IMR-90 (cell line): ENCODE measurements around the gene ASS1. TPM values are rescaled to one million over a fixed set of nuclear protein-coding genes. Genes with fewer than 3 reads are reported as not detected.

Experiments
- ATAC-seq: fragments of 200-7000 bp; cut with Tn5 transposase; 2 replicates; pipeline ENCODE4 v1.9.1; 2020; ENCODE audit warnings: low read depth, mild to moderate bottlenecking, moderate library complexity
- BruUV-seq: library from RNA; stranded (reverse); fragments of 400-500 nt; replicated peaks from 2 replicates; lab custom pipeline; 2021; lab: Mats Ljungman, UMichigan
- CTCF ChIA-PET: fragments of 300-600 bp; formaldehyde crosslinking; extraction: SDS; loops from one replicate; lab custom pipeline; 2021; ENCODE audit warnings: antibody characterized with exemption; lab: Yijun Ruan, JAX
- POLR2A ChIA-PET: fragments of 300-600 bp; sonication (Branson Sonifier 250); formaldehyde crosslinking; loops from one replicate; lab custom pipeline; 2022; ENCODE audit warnings: antibody characterized with exemption; ENCODE audit not compliant: unreplicated experiment; lab: Charles Lee
- DNase-seq: peaks from one replicate; pipeline ENCODE4 v3.0.0; 2013
- H2AFZ ChIP-seq: replicated peaks from 2 replicates; pipeline ENCODE3; 2013; ENCODE audit warnings: low read length, mild to moderate bottlenecking; ENCODE audit not compliant: poor library complexity
- H2AK5ac ChIP-seq: 2 replicates; pipeline ENCODE4 v1.6.1; 2013; ENCODE audit warnings: low read depth, low read length, inconsistent platforms
- H2AK9ac ChIP-seq: replicated peaks from 2 replicates; pipeline ENCODE3; 2013; ENCODE audit warnings: mild to moderate bottlenecking, low read depth, low read length, moderate library complexity; ENCODE audit not compliant: poor library complexity
- H2BK120ac ChIP-seq: 2 replicates; pipeline ENCODE4 v1.6.1; 2013; ENCODE audit warnings: low read depth, low read length, inconsistent platforms
- H2BK15ac ChIP-seq: 3 replicates; pipeline ENCODE4 v1.6.1; 2013; ENCODE audit warnings: low read depth, low read length, inconsistent platforms
- H2BK20ac ChIP-seq: 2 replicates; pipeline ENCODE4 v1.6.1; 2013; ENCODE audit warnings: low read depth, mild to moderate bottlenecking, inconsistent platforms, low read length, moderate library complexity
- H2BK5ac ChIP-seq: 2 replicates; pipeline ENCODE4 v1.6.1; 2013; ENCODE audit warnings: mild to moderate bottlenecking, low read depth, low read length, inconsistent platforms; ENCODE audit not compliant: poor library complexity, severe bottlenecking
- H3K14ac ChIP-seq: replicated peaks from 2 replicates; pipeline ENCODE4 v1.6.1; 2013; ENCODE audit warnings: low read depth, low read length, inconsistent platforms
- H3K18ac ChIP-seq: 2 replicates; pipeline ENCODE4 v1.6.1; 2013; ENCODE audit warnings: low read depth, low read length, control low read depth
- H3K23ac ChIP-seq: 2 replicates; pipeline ENCODE4 v1.6.1; 2013; ENCODE audit warnings: low read depth, low read length, inconsistent platforms
- H3K27ac ChIP-seq: 2 replicates; pipeline ENCODE4 v1.5.1; 2013; ENCODE audit warnings: mild to moderate bottlenecking, control low read depth, low read length; ENCODE audit not compliant: insufficient read depth
- H3K27me3 ChIP-seq: 2 replicates; pipeline ENCODE4 v1.6.1; 2013; ENCODE audit warnings: low read length; ENCODE audit not compliant: control insufficient read depth, insufficient read depth
- H3K36me3 ChIP-seq: 2 replicates; pipeline ENCODE4 v1.6.1; 2013; ENCODE audit warnings: low read length, mixed read lengths; ENCODE audit not compliant: control insufficient read depth, insufficient read depth
- H3K4ac ChIP-seq: 2 replicates; pipeline ENCODE4 v1.6.1; 2013; ENCODE audit warnings: low read depth, low read length, inconsistent platforms
- H3K4me1 ChIP-seq: 2 replicates; pipeline ENCODE4 v1.6.1; 2013; ENCODE audit warnings: low read length, mixed read lengths; ENCODE audit not compliant: control insufficient read depth, insufficient read depth
- H3K4me2 ChIP-seq: 2 replicates; pipeline ENCODE4 v1.6.1; 2013; ENCODE audit warnings: low read depth, mild to moderate bottlenecking, control low read depth, low read length, moderate library complexity
- H3K4me3 ChIP-seq: 2 replicates; pipeline ENCODE4 v1.5.1; 2013; ENCODE audit warnings: low read depth, mild to moderate bottlenecking, control low read depth, low read length, moderate library complexity; ENCODE audit not compliant: insufficient read depth
- H3K56ac ChIP-seq: 2 replicates; pipeline ENCODE4 v1.6.1; 2013; ENCODE audit warnings: low read length, inconsistent platforms; ENCODE audit not compliant: insufficient read depth; ENCODE audit errors: extremely low read depth
- H3K79me1 ChIP-seq, 2 experiments: 2 replicates each; pipeline ENCODE4 v1.6.1; 2013; ENCODE audit warnings: low read length in 2 of 2, inconsistent platforms in 1 of 2, low read depth in 1 of 2
- H3K9ac ChIP-seq: 2 replicates; pipeline ENCODE4 v1.6.1; 2013; ENCODE audit warnings: low read depth, low read length, control low read depth
- H3K9me1 ChIP-seq: 2 replicates; pipeline ENCODE4 v1.6.1; 2013; ENCODE audit warnings: low read length, inconsistent platforms; ENCODE audit not compliant: insufficient read depth
- H3K9me3 ChIP-seq: 2 replicates; pipeline ENCODE4 v1.6.1; 2013; ENCODE audit warnings: low read length; ENCODE audit not compliant: control insufficient read depth, insufficient read depth
- H4K20me1 ChIP-seq: 2 replicates; pipeline ENCODE4 v1.6.1; 2013; ENCODE audit warnings: low read length, inconsistent platforms; ENCODE audit not compliant: insufficient read depth
- H4K5ac ChIP-seq: 2 replicates; pipeline ENCODE4 v1.6.1; 2013; ENCODE audit warnings: mild to moderate bottlenecking, low read depth, low read length, control low read depth
- H4K8ac ChIP-seq, 2 experiments: 2 replicates each; pipeline ENCODE4 v1.6.1; 2013; ENCODE audit warnings: low read depth in 2 of 2, low read length in 2 of 2, control low read depth in 1 of 2, inconsistent platforms in 1 of 2
- H4K91ac ChIP-seq: 2 replicates; pipeline ENCODE4 v1.6.1; 2013; ENCODE audit warnings: low read depth, low read length, inconsistent platforms; ENCODE audit not compliant: insufficient read depth
- MAZ ChIP-seq: IDR thresholded peaks from 2 replicates; pipeline ENCODE4 v1.6.1; 2012; ENCODE audit warnings: low read depth, mild to moderate bottlenecking, low read length, improper control_type of control experiment, moderate library complexity, borderline replicate concordance
- WGBS, 2 experiments: methylation state at CpG; one replicate each; pipeline versions ENCODE4 v1.1.5 to v1.1.7; 2013; ENCODE audit warnings: missing lambda C conversion rate in 2 of 2; ENCODE audit not compliant: insufficient read length in 1 of 2; ENCODE audit errors: extremely low coverage in 2 of 2; 5-methylcytosine and 5-hydroxymethylcytosine counted together
- dilution Hi-C: fragments of 300-500 bp; cut with HindIII; formaldehyde crosslinking; loops from one replicate; pipeline ENCODE4 v1.14.3; 2018; ENCODE audit warnings: low sequenced_read_pairs; ENCODE audit not compliant: unreplicated experiment
- in situ Hi-C: fragments of 300-500 bp; cut with MboI; formaldehyde crosslinking; loops from 3 replicates; pipeline ENCODE4 v1.14.3; 2019; ENCODE audit warnings: low sequenced_read_pairs, inconsistent platforms, mixed read lengths
- intact Hi-C: fragments of 100-400 bp; cut with micrococcal nuclease; formaldehyde crosslinking; loops from 2 replicates; pipeline ENCODE4 v1.10.0; 2022
- polyA plus RNA-seq, 3 experiments: library from polyadenylated mRNA; depleted of rRNA; stranded (reverse); fragments of >200 nt; gene quantifications; 2 replicates each; pipeline ENCODE4 v1.2.3, GENCODE V29; 2012; ENCODE audit warnings: low replicate concordance in 1 of 3
- total RNA-seq: library from RNA; depleted of rRNA; stranded (reverse); fragments of >200 nt; gene quantifications from 2 replicates; pipeline ENCODE4 v1.2.3, GENCODE V29; 2012

ASS1 gene
- total and polyA plus RNA-seq, 2 of the 4 experiments (the other 2 are of a cell fraction) = 39.6 to 41.9 TPM

GRCh38 chr9:130486103-130486502, 41.3 kb downstream of the ASS1 start:
- no TSS peak for BruUV-seq
- intact Hi-C loops = no loop called here

More at GRCh38 chr9:130486103-130486502, 41.3 kb downstream of the ASS1 start:
- Histone ChIP-seq H2AK9ac (no peak overlapping the region), H3K4me3 (no peak overlapping the region), H4K20me1 (no peaks in the 10 kb centered on the region), H3K4ac (no peak overlapping the region), H3K9ac (no peak overlapping the region), H3K18ac (no peak overlapping the region), H2BK15ac (no peak overlapping the region), H3K36me3 (peaks cover 1% of the 10 kb centered on the region; the same call in 1 of the 2 replicates), H3K56ac (no peak overlapping the region), H2BK5ac (no peak overlapping the region), H3K27ac (no peak overlapping the region), H3K9me1 (no peaks in the 10 kb centered on the region), H4K91ac (no peak overlapping the region), H2AFZ (no peak overlapping the region), H4K5ac (no peak overlapping the region), H3K4me2 (no peak overlapping the region), H4K8ac (no peak overlapping the region), H3K27me3 (peaks cover 30% of the 10 kb centered on the region), H2BK20ac (no peak overlapping the region), H3K4me1 (no peaks in the 10 kb centered on the region), H3K23ac (no peak overlapping the region), H2AK5ac (no peak overlapping the region), H3K9me3 (no peaks in the 10 kb centered on the region), H3K79me1 (no peaks in the 10 kb centered on the region), H3K14ac (no peak overlapping the region), H2BK120ac (no peak overlapping the region)
- POLR2A ChIA-PET = no interaction called here
- in situ Hi-C loops = no loop called here
- no CpG with 5 or more reads among the region's 6 CpGs for WGBS, 2 experiments
- dilution Hi-C loops = no loop called here
- CTCF ChIA-PET = interaction anchor here (0.7 kb wide), 1 partner anchor 9 kb away, joined by 3 read pairs; no protein-coding TSS in a partner anchor
- no peak for ATAC-seq
- no peak for DNase-seq
- TF ChIP-seq MAZ = no peak
